GM20431 (cell line): Measurements from ENCODE around the gene HMGCL.
"Not testable (repeated sequence)": the region's sequence is repeated elsewhere in the genome, so short reads cannot be mapped to it uniquely, and the experiment has no call there.

Source experiments
- in situ Hi-C: fragments of 300-500 bp; cut with MseI, MboI; formaldehyde crosslinking; loops from one replicate; pipeline ENCODE4 v1.15.0; 2020; ENCODE audit warnings: low sequenced_read_pairs; ENCODE audit not compliant: unreplicated experiment

HMGCL gene

GRCh38 chr1:23834156-23834555 lies 8.9 kb upstream of the HMGCL start:
- in situ Hi-C loops, result not testable (repeated sequence)

GRCh38 chr1:23827717-23828116 lies 2.5 kb upstream of the HMGCL start:
- in situ Hi-C loops, result no loop called here

GRCh38 chr1:23826590-23826989 lies 1.4 kb upstream of the HMGCL start:
- in situ Hi-C loops, result not testable (repeated sequence)

GRCh38 chr1:23825762-23826522 lies 713 bp upstream of the HMGCL start:
- in situ Hi-C loops, result no loop called here

DNA sequence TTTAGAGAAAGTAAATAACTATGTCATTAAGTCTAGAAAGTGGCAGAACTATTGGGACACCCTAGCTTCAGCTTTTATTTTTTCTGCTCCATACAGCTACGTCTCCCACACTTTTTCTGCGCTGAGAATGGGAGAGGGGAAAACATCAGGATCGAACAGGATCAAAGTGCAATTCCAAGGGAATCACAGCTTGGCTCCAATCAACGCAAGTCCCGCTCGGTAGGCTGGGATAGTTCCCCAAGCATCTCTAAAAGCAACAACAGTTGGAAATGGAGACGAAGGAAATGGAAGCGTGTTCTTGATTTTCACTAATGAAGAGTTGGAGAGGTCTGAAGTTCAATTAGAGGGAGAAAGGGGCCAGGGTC lies 536 bp downstream of the HMGCL start:
- in situ Hi-C loops, result no loop called here

DNA sequence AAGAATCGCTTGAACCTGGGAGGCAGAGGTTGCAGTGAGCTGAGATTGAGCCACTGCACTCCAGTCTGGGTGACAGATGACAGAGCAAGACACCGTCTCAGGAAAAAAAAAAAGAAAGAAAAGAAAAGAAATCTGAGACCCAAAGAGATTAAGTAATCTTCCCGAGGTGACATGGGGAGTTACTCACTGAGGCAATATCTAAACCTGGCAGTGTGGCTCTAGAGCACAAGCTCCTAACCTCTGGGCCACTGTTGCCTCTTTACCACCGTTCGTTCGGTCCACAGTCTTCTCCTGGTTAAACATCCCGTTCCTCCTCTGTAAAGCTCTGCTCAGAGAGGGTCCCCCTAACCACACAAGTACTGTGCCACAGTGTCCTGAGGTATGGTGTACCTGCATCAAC lies 1.5 kb downstream of the HMGCL start:
- in situ Hi-C loops, result no loop called here

DNA sequence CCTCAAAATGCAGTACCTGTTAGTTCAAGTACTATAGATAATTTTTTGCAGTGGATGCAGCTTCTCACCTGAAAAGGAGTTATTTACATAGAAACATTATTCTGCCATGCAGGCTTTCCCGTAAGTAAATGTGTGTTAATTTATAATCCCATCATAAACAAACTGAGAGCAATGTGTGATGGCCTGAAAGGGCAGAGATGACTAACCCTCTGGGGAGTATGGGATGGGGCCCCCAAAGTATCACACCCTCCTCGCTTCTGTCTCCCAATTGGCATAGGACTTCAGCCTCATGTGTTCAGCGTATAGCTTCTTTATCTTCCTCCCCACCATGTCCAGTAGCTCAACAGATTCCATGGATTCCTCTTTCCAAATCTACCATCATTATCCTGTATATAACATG lies 7.6 kb downstream of the HMGCL start:
- in situ Hi-C loops, result no loop called here

DNA sequence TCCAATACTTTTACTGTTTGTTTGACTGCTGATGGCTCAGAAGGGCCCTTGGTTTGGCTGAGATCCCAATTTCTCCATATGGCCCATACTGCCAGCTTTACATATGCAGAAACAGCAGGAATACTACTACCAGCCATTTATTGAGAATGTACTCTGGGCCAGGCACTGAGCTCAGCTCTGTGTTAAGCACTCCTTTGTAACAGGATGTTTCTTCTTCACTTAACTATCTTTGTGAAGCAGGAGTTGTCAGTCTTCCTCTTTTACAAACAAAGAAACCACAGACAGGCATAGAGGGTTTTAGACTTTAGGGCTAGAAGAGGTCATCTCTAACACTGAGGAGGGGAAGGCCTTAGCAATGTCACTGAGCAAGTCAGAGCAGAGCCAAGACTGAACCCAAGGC lies 8.3 kb downstream of the HMGCL start:
- in situ Hi-C loops, result no loop called here

GRCh38 chr1:23816361-23816760 lies 8.9 kb downstream of the HMGCL start:
- in situ Hi-C loops, result no loop called here

DNA sequence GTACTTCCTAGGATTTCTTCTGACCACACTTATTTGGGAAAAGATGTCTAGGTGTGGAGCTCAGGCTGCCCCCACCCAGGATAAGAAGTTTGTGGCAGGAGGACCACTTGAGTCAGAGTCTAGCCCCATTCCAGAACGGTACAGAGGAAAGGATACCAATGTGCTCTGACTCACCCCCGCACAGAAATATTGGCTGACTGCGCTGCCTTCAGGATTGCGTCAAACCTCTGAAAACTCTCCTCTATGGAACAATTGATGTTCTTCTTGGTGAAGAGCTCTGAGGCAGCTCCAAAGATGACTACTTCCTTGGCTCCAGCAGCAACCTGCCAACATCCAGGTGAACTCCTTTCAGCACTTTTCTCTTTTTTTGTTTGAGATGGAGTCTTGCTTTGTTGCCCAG lies 11.2 kb downstream of the HMGCL start:
- in situ Hi-C loops, result no loop called here

GRCh38 chr1:23810818-23811540 lies 14.2 kb downstream of the HMGCL start:
- in situ Hi-C loops, result no loop called here

DNA sequence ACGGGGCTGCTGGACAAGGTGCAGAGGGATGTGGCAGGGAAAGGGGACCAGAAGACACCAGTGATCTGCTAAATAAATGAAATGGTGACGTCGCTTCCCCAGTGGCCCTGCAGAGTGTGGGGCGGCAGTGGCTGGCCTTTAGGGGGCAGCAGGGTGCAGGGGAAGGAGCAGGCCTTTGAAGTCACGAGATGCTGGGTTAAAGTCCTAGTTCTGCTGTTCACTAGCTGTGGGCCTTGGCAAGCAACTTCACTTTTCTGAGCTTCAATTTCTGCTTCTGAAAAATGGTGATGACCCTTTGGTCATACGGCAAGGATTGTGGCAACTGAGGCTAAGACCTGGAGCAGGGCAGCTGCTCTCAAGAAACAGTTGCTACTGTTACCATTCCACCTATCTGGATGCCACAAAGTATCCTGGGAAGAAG lies 15.5 kb downstream of the HMGCL start:
- in situ Hi-C loops, result loop anchor here (10.0 kb wide), 1 partner anchor 105 kb away; the partner anchor contains the start of gene CNR2

- in situ Hi-C loops, result loop anchor here (10.0 kb wide), 1 partner anchor 107 kb away; the partner anchor contains the start of gene CNR2
Observed at GRCh38 chr1:23807453-23807852, 17.8 kb downstream of the HMGCL start.

- in situ Hi-C loops, result loop anchor here (10.0 kb wide), 1 partner anchor 109 kb away; the partner anchor contains the start of gene CNR2
Observed at GRCh38 chr1:23806280-23806679, 18.9 kb downstream of the HMGCL start.

- in situ Hi-C loops, result loop anchor here (10.0 kb wide), 1 partner anchor 110 kb away; the partner anchor contains the start of gene CNR2
Observed at GRCh38 chr1:23805025-23805424, 20.2 kb downstream of the HMGCL start.

- in situ Hi-C loops, result loop anchor here (10.0 kb wide), 1 partner anchor 110 kb away; the partner anchor contains the start of gene CNR2
Observed at GRCh38 chr1:23804183-23804835, 20.9 kb downstream of the HMGCL start.

DNA sequence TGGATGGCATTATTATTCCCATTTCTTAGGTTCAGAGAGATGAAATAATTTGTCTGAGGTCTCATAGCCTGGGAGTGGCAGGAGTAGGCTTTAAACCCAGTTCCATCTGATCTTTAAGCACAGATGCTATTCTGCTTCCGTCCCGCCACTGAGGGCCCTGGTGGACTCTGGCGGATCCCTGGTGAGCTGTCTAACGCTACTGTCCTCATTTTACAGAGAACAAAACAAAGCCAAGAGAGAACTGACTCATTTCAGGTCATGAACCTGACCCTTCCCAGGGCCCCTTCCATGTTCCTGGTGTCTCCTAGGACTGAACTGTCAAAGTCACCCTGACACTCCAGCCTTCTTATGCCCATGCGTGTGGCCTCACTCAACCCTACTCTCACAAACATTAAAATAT lies 21.6 kb downstream of the HMGCL start:
- in situ Hi-C loops, result loop anchor here (10.0 kb wide), 1 partner anchor 111 kb away; the partner anchor contains the start of gene CNR2

DNA sequence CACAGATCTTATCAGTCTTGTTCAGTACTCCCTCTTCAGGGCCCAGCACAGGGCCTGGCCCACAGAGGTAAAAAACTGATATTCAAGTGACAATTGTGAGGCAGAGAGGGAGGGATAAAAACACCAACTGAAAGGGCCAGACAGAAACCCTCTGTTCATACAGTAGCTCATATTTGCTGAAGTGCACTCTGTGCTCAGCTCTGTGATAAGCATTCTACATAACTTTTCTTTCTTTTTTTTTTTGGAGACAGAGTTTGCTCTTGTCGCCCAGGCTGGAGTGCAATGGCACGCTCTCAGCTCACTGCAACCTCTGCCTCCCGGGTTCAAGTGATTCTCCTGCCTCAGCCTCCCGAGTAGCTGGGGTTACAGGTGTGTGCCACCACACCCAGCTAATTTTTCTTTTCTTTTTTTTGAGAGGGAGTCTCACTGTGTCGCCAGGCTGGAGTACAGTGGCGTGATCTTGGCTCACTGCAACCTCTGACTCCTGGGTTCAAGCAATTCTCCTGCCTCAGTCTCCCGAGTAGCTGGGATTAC lies 22.4 kb downstream of the HMGCL start:
- in situ Hi-C loops, result loop anchor here (10.0 kb wide), 1 partner anchor 112 kb away; the partner anchor contains the start of gene CNR2

DNA sequence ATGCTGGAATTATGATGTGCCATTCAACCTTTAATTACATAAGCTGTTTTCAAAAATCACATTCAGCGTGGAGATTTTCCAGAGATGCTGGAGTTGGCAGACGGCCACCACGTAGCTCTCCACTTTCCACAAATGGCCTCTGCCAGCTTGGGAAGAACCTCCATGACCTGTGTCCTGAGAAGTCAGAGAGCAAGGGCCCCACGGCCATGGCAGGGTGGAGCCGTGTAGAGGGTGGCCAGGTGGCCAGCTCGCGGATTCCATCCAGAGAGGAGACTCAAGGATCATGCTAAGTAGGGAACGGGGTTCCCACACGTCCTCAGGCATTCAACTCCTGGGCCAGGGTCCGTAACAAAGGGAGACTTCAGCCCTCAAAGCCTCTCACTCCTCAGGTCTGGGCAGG lies 23.4 kb downstream of the HMGCL start:
- in situ Hi-C loops, result loop anchor here (10.0 kb wide), 1 partner anchor 113 kb away; the partner anchor contains the start of gene CNR2

DNA sequence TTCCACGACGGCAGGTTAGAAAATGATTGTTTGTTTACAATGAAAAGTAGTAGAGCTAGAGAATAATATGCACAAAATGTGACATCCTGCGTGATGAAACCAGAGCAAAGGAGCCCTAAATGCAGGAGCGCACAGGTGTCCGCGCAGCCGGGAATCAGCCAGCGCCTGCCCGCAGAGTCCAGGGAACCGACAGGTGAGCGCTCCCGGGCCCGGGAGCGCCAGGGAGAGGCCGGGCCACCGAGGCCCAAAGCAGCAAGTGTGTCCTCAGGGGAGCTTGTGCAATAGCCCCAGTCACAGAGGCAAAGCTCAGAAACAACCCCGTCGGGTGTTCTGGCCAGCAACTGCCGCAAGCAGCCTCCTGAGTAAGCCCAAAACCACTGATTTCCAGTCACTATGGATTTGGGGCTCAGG lies 23.9 kb downstream of the HMGCL start:
- in situ Hi-C loops, result loop anchor here (10.0 kb wide), 1 partner anchor 113 kb away; the partner anchor contains the start of gene CNR2
